HepG2 (cell line): ENCODE measurements around the gene KCNK18. TPM values are rescaled to one million over a fixed set of nuclear protein-coding genes. Genes with fewer than 3 reads are reported as not detected.
A peak's percentile ranks its signal among the peaks of the same experiment; 100 is the strongest.

Experiments
- FOXP4 ChIP-seq: sonication (generic); formaldehyde crosslinking; IDR thresholded peaks from 2 replicates; pipeline ENCODE4 v1.4.0; 2020; ENCODE audit warnings: missing genetic modification reagents
- KDM3A ChIP-seq: IDR thresholded peaks from 2 replicates; pipeline ENCODE4 v1.6.1; 2018; ENCODE audit warnings: low read depth, missing compliant biosample characterization
- KMT2B ChIP-seq: IDR thresholded peaks from 2 replicates; pipeline ENCODE4 v1.6.1; 2016; ENCODE audit warnings: missing genetic modification reagents, missing compliant biosample characterization
- MAZ ChIP-seq, 2 experiments: sonication (generic) in 1 of 2; formaldehyde crosslinking in 1 of 2; IDR thresholded peaks; 2 replicates each; pipeline versions ENCODE4 v1.5.0 to v1.6.1; 2012 to 2020; ENCODE audit warnings: low read depth in 2 of 2, mild to moderate bottlenecking in 2 of 2, borderline replicate concordance in 1 of 2, improper control_type of control experiment in 1 of 2, low read length in 1 of 2, missing genetic modification reagents in 1 of 2, moderate library complexity in 1 of 2
- PRDM15 ChIP-seq: sonication (generic); formaldehyde crosslinking; IDR thresholded peaks from 2 replicates; pipeline ENCODE4 v1.4.0; 2020; ENCODE audit warnings: missing genetic modification reagents
- RNF219 ChIP-seq: sonication (generic); formaldehyde crosslinking; IDR thresholded peaks from 2 replicates; pipeline ENCODE4 v1.5.0; 2020; ENCODE audit warnings: mild to moderate bottlenecking, missing genetic modification reagents
- XRCC5 ChIP-seq: fragments of 200-400 bp; formaldehyde crosslinking; optimal IDR thresholded peaks from 2 replicates; pipeline ENCODE3; 2017; ENCODE audit warnings: mild to moderate bottlenecking, low read length
- ZNF317 ChIP-seq: sonication (generic); formaldehyde crosslinking; IDR thresholded peaks from 2 replicates; pipeline ENCODE4 v1.5.0; 2020; ENCODE audit warnings: mild to moderate bottlenecking, missing genetic modification reagents
- ZNF503 ChIP-seq: sonication (generic); formaldehyde crosslinking; IDR thresholded peaks from 2 replicates; pipeline ENCODE4 v1.4.0; 2020; ENCODE audit warnings: missing genetic modification reagents
- ZNF597 ChIP-seq: sonication (generic); formaldehyde crosslinking; IDR thresholded peaks from 2 replicates; pipeline ENCODE4 v1.5.0; 2020; ENCODE audit warnings: missing genetic modification reagents
- ZNF747 ChIP-seq: sonication (generic); formaldehyde crosslinking; IDR thresholded peaks from 2 replicates; pipeline ENCODE4 v1.8.1; 2023; ENCODE audit warnings: missing genetic modification reagents, mild to moderate bottlenecking, borderline replicate concordance
- ZNF800 ChIP-seq: sonication (generic); formaldehyde crosslinking; IDR thresholded peaks from 2 replicates; pipeline ENCODE4 v1.4.0; 2020; ENCODE audit warnings: missing genetic modification reagents
- polyA plus RNA-seq, 8 experiments: library from polyadenylated mRNA; depleted of rRNA in 3 of 8; stranded (reverse) in 7 of 8; unstranded in 1 of 8; fragments of >200 nt; fragmentation: Illumina TruSeq in 4 of 8; extraction: Trizol in 4 of 8; gene quantifications; 2 replicates each; pipeline versions ENCODE4 v1.2.1 to v1.2.3, GENCODE V29; 2011 to 2016; ENCODE audit warnings: low read depth in 4 of 8, missing spikeins in 1 of 8, mixed read lengths in 1 of 8; ENCODE audit not compliant: insufficient read depth in 1 of 8
- total RNA-seq, 5 experiments: library from RNA; depleted of rRNA; stranded (reverse); fragments of >200 nt; fragmentation: Illumina TruSeq; extraction: Trizol; gene quantifications; 2 replicates each; pipeline ENCODE4 v1.2.3, GENCODE V29; 2016; ENCODE audit warnings: low read depth in 1 of 5

Gene KCNK18
- total and polyA plus RNA-seq, 2 of the 13 experiments (the other 11 are each of a cell fraction or from before 2014, with no cell fraction given) = not detected

- TF ChIP-seq FOXP4 (CRISPR knock-in tag) (0 out of 2 replicates have a peak, but pooled peaks have one; percentile 24), KDM3A (0 out of 2 replicates have a peak, but pooled peaks have one; percentile 35), MAZ (IDR thresholded peaks at IDR 0.05; ENCODE audit: borderline replicate concordance, low read depth, low read length) (no peak), MAZ (CRISPR knock-in tag; IDR thresholded peaks at IDR 0.05; ENCODE audit: low read depth) (peak; percentile 50; the same call in 1 of the 2 replicates), ZNF597 (CRISPR knock-in tag) (no peak), ZNF800 (CRISPR knock-in tag) (0 out of 2 replicates have a peak, but pooled peaks have one; percentile 82), ZNF317 (CRISPR knock-in tag) (0 out of 2 replicates have a peak, but pooled peaks have one; percentile 44), RNF219 (CRISPR knock-in tag) (no peak), ZNF503 (CRISPR knock-in tag) (0 out of 2 replicates have a peak, but pooled peaks have one; percentile 21), KMT2B (no peak), XRCC5 (peak; percentile 69), ZNF747 (CRISPR knock-in tag) (0 out of 2 replicates have a peak, but pooled peaks have one; percentile 49), PRDM15 (peak; percentile 95)
Measured at GRCh38 chr10:117174439-117175214, 22.7 kb upstream of the KCNK18 start (continued).
